Astrocyte (in vitro differentiated cells and primary cell): ENCODE measurements around the gene CCN6.

Source experiments
- EZH2 ChIP-seq: IDR thresholded peaks from 2 replicates; pipeline ENCODE4 v1.6.1; 2012; ENCODE audit warnings: mild to moderate bottlenecking, low read length, inconsistent platforms; ENCODE audit not compliant: insufficient read depth
- TF ChIP-seq, protein P1 (sequence below): IDR thresholded peaks from 2 replicates; pipeline ENCODE4 v1.5.1; 2011; ENCODE audit warnings: low read depth, mild to moderate bottlenecking, inconsistent platforms, low read length, moderate library complexity; ENCODE audit not compliant: insufficient read depth

DNA sequence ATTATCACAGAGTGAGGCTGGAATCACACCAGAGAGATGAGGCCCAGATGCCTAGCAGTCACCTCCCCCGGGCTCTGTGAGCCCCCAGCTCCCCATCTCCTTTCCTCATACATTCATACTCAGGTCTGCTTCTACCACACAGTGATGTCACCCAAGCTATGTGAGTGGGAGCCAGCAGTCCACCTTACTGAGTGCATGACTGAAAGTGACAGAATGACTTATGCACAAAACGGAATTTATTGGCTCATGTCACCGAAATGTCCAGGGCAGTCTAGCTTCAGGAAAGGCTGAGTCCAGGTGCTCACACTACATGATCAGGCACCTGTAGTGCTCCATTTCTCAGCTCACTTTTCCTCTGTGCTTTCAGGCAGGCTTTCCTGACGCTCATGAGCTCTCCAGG is 36.7 kb upstream of the CCN6 start:
- TF ChIP-seq, protein P1, sequence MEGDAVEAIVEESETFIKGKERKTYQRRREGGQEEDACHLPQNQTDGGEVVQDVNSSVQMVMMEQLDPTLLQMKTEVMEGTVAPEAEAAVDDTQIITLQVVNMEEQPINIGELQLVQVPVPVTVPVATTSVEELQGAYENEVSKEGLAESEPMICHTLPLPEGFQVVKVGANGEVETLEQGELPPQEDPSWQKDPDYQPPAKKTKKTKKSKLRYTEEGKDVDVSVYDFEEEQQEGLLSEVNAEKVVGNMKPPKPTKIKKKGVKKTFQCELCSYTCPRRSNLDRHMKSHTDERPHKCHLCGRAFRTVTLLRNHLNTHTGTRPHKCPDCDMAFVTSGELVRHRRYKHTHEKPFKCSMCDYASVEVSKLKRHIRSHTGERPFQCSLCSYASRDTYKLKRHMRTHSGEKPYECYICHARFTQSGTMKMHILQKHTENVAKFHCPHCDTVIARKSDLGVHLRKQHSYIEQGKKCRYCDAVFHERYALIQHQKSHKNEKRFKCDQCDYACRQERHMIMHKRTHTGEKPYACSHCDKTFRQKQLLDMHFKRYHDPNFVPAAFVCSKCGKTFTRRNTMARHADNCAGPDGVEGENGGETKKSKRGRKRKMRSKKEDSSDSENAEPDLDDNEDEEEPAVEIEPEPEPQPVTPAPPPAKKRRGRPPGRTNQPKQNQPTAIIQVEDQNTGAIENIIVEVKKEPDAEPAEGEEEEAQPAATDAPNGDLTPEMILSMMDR, result no peak
- no peak for TF ChIP-seq EZH2
